Brain microvascular endothelial cell (primary cell): ENCODE data around the gene ZNF609.

Experiments
- DNase-seq: peaks from one replicate; pipeline ENCODE4 v3.0.0-alpha.2; 2020
- H3K27ac ChIP-seq: fragments of 250-450 bp; sonication (Bioruptor Pico); 2 replicates; pipeline ENCODE4 v1.5.1; 2020; ENCODE audit warnings: mild to moderate bottlenecking, moderate library complexity
- H3K27me3 ChIP-seq: fragments of 250-450 bp; sonication (Bioruptor Pico); replicated peaks from 2 replicates; pipeline ENCODE4 v1.5.1; 2020; ENCODE audit warnings: mild to moderate bottlenecking
- H3K36me3 ChIP-seq: fragments of 250-450 bp; sonication (Bioruptor Pico); replicated peaks from 2 replicates; pipeline ENCODE4 v1.5.1; 2020; ENCODE audit warnings: mild to moderate bottlenecking
- H3K4me3 ChIP-seq: 2 replicates; pipeline ENCODE4 v1.5.1; 2011; ENCODE audit warnings: low read depth, mild to moderate bottlenecking, control low read depth, low read length, moderate library complexity
- CTCF ChIP-seq: IDR thresholded peaks from 2 replicates; pipeline ENCODE4 v1.5.1; 2011; ENCODE audit warnings: low read depth, mild to moderate bottlenecking, moderate library complexity, low read length, control low read depth, inconsistent platforms; ENCODE audit errors: missing control alignments
- in situ Hi-C: cut with HindIII; loops from 2 replicates; pipeline ENCODE4 v1.10.0; 2017; ENCODE audit warnings: low sequenced_read_pairs, low pct_ligation_motif_present

ZNF609 gene

GRCh38 chr15:64710676-64711428 lies 250.5 kb downstream of the ZNF609 start:
- Histone ChIP-seq H3K4me3 (no peak overlapping the region), H3K27me3 (no peaks in the 10 kb centered on the region), H3K27ac (no peak overlapping the region), H3K36me3 (no peaks in the 10 kb centered on the region)
- TF ChIP-seq CTCF: no peak
- in situ Hi-C loops: no loop called here
- DNase-seq: no peak

DNA sequence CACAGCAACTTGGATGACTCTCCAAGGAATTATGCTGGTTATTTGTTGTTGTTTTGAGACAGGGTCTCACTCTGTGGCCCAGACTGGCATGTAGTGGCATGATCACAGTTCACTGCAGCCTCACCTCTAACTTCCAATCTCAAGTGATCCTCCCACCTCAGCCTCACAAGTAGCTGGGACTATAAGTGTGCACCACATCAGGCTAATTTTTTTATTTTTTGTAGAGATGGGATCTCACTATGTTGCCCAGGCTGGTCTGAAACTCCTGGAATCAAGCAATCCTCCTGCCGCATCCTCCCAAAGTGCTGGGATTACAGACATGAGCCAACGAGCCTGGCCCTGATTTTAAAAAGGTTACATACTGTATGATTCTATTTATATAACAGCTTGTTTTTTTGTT lies 252.0 kb downstream of the ZNF609 start:
- no peak for DNase-seq
- Histone ChIP-seq H3K27me3 (no peaks in the 10 kb centered on the region), H3K27ac (no peak overlapping the region), H3K4me3 (no peak overlapping the region), H3K36me3 (no peaks in the 10 kb centered on the region)
- in situ Hi-C loops: no loop called here
- no peak for TF ChIP-seq CTCF

DNA sequence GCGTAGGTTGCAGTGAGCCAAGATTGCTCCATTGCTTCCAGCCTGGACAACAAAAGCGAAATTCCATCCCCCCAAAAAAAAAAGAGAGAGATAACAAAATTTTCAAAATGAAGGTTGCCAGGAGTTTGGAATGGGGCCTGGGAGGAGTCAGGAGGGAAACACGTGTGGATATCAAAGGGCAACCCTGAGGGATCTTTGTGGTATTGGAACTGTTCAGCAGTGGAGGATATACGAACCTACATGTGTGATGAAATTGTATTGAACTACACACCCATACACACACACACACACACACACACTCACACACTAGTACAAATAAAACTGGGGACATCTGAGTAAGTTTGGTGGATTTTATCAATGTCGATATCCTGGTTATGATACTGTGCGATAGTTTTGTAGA lies 253.2 kb downstream of the ZNF609 start:
- no peak overlapping the region for H3K4me3 ChIP-seq
- no peaks in the 10 kb centered on the region for H3K27me3 ChIP-seq
- no peak for TF ChIP-seq CTCF
- in situ Hi-C loops: no loop called here
- H3K36me3 ChIP-seq: no peaks in the 10 kb centered on the region
- DNase-seq: no peak
- H3K27ac ChIP-seq: no peak overlapping the region

DNA sequence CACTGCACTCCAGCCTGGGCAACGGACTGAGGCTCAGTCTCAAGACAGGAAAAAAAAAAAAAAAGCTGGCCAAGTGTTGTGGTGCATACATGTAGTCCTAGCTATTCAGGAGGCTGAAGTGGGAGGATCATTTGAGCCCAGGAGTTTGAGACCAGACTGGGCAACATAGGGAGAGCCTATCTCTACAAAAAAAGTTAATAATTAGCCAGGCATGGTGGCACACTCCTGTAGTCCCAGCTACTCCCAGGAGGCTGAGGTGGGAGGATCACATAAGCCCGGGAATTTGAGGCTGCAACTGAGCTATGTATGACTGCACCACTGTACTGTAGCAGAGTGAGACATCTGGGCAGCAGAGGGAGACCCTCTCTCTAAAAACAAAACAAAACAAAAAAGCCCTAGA lies 256.1 kb downstream of the ZNF609 start:
- no peak overlapping the region for H3K27ac ChIP-seq
- in situ Hi-C loops: no loop called here
- DNase-seq: no peak
- TF ChIP-seq CTCF: no peak
- no peak overlapping the region for H3K4me3 ChIP-seq
- no peaks in the 10 kb centered on the region for H3K36me3 ChIP-seq
- no peaks in the 10 kb centered on the region for H3K27me3 ChIP-seq

DNA sequence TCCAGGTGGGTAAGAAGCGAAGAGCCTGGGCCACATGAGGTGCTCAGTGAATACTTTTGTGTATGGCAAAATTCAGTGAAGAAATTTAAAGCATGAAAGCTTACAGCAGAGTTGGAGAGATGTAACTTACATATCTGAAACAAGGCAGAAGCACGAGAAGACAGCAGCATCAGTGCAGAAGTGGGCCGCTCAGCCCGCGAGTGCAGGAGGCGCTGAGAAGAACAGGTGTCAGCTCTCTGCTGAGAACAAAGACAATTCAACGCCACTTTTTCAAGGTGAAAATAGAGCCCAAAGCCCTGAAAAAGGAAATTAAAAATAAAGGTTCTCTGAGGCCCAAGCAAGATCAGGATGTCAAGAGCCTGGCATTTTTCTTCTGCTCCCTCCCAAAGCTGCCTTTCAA lies 256.8 kb downstream of the ZNF609 start:
- Histone ChIP-seq H3K27ac (no peak overlapping the region), H3K27me3 (no peaks in the 10 kb centered on the region), H3K36me3 (no peaks in the 10 kb centered on the region), H3K4me3 (no peak overlapping the region)
- no peak for DNase-seq
- in situ Hi-C loops: no loop called here
- no peak for TF ChIP-seq CTCF
